Measurements from ENCODE around the gene PPL. TPM values are rescaled to one million over a fixed set of nuclear protein-coding genes. Genes with fewer than 3 reads are reported as not detected.

PPL gene
- total and polyA plus RNA-seq, 2 of the 13 experiments (the other 11 are each of a cell fraction or from before 2014, with no cell fraction given) = 5.7 to 6.6 TPM

DNA sequence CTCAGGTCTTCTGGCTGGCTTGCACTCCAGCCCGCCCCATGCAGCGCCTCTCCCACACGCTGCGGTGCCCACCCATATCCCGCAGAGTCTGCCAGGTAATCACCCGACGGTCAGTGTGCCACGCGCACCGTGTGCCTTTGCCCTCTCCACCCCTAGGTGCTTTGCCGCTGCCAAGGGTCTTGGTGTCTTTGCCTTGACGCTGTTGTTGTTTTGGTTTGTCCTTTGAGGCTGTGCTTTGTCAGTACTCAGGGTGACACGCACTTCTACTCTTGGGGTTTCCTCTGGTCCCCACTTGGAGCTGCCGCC lies 59.6 kb downstream of the PPL start:
- CTCF ChIA-PET (ENCODE audit: low intra/inter-chr PET ratio, low total read pairs) = no interaction called here
- WGBS (ENCODE audit: low lambda C conversion rate) = 98% methylated on average over 14 of the region's 14 CpGs

DNA sequence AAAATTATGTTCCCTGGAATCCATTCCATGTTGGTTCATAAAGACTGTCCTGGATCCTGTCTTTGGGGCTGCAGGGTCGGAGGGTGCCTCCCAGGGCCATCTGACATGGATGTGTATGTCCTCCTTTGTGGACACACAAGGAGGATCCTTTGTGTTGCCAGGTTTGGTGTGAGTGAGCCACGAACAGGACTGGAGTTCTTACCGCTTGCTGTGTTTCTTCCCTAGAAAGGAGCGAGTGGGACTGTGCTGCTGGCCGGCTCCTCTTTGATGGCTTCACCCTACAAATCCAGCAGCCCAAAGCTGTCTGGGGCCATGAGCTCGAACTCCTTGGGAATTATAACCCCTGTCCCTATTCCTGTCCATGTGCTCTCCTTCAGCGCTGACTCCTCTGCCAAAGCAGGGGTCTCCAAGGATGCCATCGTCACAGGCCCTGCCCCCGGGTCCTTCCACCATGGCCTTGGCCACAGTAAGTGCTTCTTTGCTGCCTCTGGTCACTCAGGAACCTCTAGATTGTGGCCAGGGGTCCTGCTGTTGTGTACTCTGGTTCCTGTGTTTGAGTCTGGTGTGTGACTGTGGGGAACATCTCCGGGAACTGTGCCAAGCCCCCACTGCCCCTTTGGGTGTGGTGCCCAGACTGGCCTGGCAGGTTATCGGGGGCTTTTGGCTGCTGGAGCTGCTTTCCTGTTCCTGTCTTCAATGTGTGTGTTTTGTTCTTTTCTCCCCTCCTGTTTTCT lies 60.1 kb downstream of the PPL start:
- no peak overlapping the region for H3K4me2 ChIP-seq (ENCODE audit: low read depth, low read length)
- FAIRE-seq = no peak
- no peak overlapping the region for H3K9ac ChIP-seq (ENCODE audit: insufficient read depth, low read depth, low read length)
- H3K36me3 ChIP-seq (replicated peaks in 1 of 2; ENCODE audit: control insufficient read depth in 1 of 2, insufficient read depth in 2 of 2, low read length in 2 of 2) = peaks cover 51 to 89% of the 10 kb centered on the region in 2 experiments
- no TSS peak for BruUV-seq (replicated peaks)
- H4K20me1 ChIP-seq (ENCODE audit: insufficient read depth, low read length) = no peaks in the 10 kb centered on the region
- no peak for ATAC-seq
- POLR2A ChIA-PET = no interaction called here
- no peaks in the 10 kb centered on the region for H3K79me2 ChIP-seq (ENCODE audit: insufficient read depth, low read length)
- no peak for DNase-seq (ENCODE audit: low spot score)
- H3K27me3 ChIP-seq (ENCODE audit: control insufficient read depth in 1 of 2, insufficient read depth in 2 of 2, low read length in 2 of 2) = no peaks in the 10 kb centered on the region
- 96% methylated on average over 11 of the region's 11 CpGs for WGBS (ENCODE audit: low lambda C conversion rate)
- H3K4me1 ChIP-seq (ENCODE audit: insufficient read depth, low read length) = peaks cover 11% of the 10 kb centered on the region; the same call in 1 of the 2 replicates
- no peak overlapping the region for H3K27ac ChIP-seq (ENCODE audit: extremely low read length, insufficient read depth, low read length)
- H3K9me3 ChIP-seq (ENCODE audit: low read length) = no peaks in the 10 kb centered on the region
- no peak overlapping the region for H2AFZ ChIP-seq (ENCODE audit: low read length)
- no peak for TF ChIP-seq MATR3 (CRISPR knock-in tag; IDR thresholded peaks at IDR 0.05)
- TF ChIP-seq, protein P1, sequence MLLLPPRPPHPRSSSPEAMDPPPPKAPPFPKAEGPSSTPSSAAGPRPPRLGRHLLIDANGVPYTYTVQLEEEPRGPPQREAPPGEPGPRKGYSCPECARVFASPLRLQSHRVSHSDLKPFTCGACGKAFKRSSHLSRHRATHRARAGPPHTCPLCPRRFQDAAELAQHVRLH (CRISPR knock-in tag; IDR thresholded peaks at IDR 0.05; ENCODE audit: borderline replicate concordance, low read depth) = no peak
- TF ChIP-seq TCF7 (IDR thresholded peaks at IDR 0.05; ENCODE audit: low read depth) = no peak
- intact Hi-C loops (cut with micrococcal nuclease; ENCODE audit: unreplicated experiment) = no loop called here
- in situ Hi-C loops (cut with HindIII; ENCODE audit: extremely low pct_ligation_motif_present, low pct_unique_long_range_greater_than_20kb) = no loop called here
- CTCF ChIA-PET (ENCODE audit: low intra/inter-chr PET ratio, low total read pairs) = no interaction called here
- no peak overlapping the region for H3K4me3 ChIP-seq (replicated peaks in 1 of 3; ENCODE audit: insufficient read depth in 1 of 3, low read depth in 2 of 3, low read length in 3 of 3)

More for the DNA sequence above, 59.6 kb downstream of the PPL start:
- no TSS peak for BruUV-seq (replicated peaks)
- no peaks in the 10 kb centered on the region for H3K9me3 ChIP-seq (ENCODE audit: low read length)
- H3K27me3 ChIP-seq (ENCODE audit: control insufficient read depth in 1 of 2, insufficient read depth in 2 of 2, low read length in 2 of 2) = no peaks in the 10 kb centered on the region
- no peak overlapping the region for H3K4me2 ChIP-seq (ENCODE audit: low read depth, low read length)
- peaks cover 49 to 89% of the 10 kb centered on the region in 2 experiments for H3K36me3 ChIP-seq (replicated peaks in 1 of 2; ENCODE audit: control insufficient read depth in 1 of 2, insufficient read depth in 2 of 2, low read length in 2 of 2)
- H3K9ac ChIP-seq (ENCODE audit: insufficient read depth, low read depth, low read length) = no peak overlapping the region
- no peak for ATAC-seq
- TF ChIP-seq SP2 (CRISPR knock-in tag; IDR thresholded peaks at IDR 0.05) (no peak), ZNF737 (CRISPR knock-in tag; IDR thresholded peaks at IDR 0.05; ENCODE audit: borderline replicate concordance) (no peak), ZNF124 (CRISPR knock-in tag; IDR thresholded peaks at IDR 0.05) (no peak), ZNF251 (CRISPR knock-in tag; IDR thresholded peaks at IDR 0.05) (no peak), ASH2L (IDR thresholded peaks at IDR 0.05; ENCODE audit: insufficient read length, low read depth, low read length) (no peak), DNMT1 (CRISPR knock-in tag; IDR thresholded peaks at IDR 0.05) (no peak), EHMT2 (IDR thresholded peaks at IDR 0.05; ENCODE audit: borderline replicate concordance, low read depth, low read length) (no peak), SAP130 (CRISPR knock-in tag; IDR thresholded peaks at IDR 0.05; ENCODE audit: low read depth) (no peak), ZFP62 (CRISPR knock-in tag; IDR thresholded peaks at IDR 0.05) (no peak), ZNF274 (CRISPR knock-in tag; IDR thresholded peaks at IDR 0.05) (no peak)
- in situ Hi-C loops (cut with HindIII; ENCODE audit: extremely low pct_ligation_motif_present, low pct_unique_long_range_greater_than_20kb) (no loop called here), intact Hi-C loops (cut with micrococcal nuclease; ENCODE audit: unreplicated experiment) (no loop called here)
- no peak for FAIRE-seq
- H3K79me2 ChIP-seq (ENCODE audit: insufficient read depth, low read length) = no peaks in the 10 kb centered on the region
- H4K20me1 ChIP-seq (ENCODE audit: insufficient read depth, low read length) = no peaks in the 10 kb centered on the region; the same call in 1 of the 2 replicates
- H3K27ac ChIP-seq (ENCODE audit: extremely low read length, insufficient read depth, low read length) = no peak overlapping the region
- no peak for DNase-seq (ENCODE audit: low spot score)
- no peak overlapping the region for H2AFZ ChIP-seq (ENCODE audit: low read length)
- POLR2A ChIA-PET = no interaction called here
- no peak overlapping the region for H3K4me3 ChIP-seq (replicated peaks in 1 of 3; ENCODE audit: insufficient read depth in 1 of 3, low read depth in 2 of 3, low read length in 3 of 3)
- H3K4me1 ChIP-seq (ENCODE audit: insufficient read depth, low read length) = peaks cover 11% of the 10 kb centered on the region; the same call in 1 of the 2 replicates

Measured in HepG2 (cell line).